ENCODE data around the gene MRPL38.

The MRPL38 gene

DNA sequence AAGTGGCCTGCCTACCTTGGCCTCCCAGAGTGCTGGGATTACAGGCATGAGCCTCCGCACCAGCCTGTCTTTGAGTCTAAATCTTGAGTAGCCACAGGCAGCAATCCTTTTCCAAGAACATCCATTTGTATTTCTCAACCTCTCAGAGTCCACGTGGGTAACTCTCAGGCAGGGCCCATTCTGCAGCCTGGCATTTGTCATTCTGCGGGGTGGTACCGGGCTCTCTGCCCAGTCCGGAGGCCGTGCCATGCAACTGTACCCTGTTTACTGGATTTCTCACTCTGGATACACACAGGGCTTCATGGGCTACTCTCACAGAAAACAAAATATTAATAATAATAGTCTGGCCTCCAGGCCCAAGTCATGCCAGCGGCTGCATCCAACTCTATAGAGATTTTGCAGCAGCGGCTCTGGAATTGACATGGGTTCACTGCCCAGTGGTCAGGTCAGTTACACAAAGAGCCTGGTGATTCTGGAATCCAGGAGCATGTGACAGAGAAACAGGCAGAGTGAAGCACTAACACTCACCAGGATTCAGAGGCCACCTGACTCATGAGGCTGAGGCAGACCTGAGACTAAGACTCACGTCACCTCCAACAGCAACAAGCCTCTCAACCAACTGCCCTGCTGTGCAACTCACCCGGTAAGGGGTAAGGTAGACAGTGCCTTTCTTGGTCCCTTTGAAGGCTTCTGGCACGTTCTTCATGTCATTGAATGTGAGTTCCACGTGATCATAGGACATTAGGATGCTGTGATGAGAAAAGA, 53.6 kb downstream of the MRPL38 start:
- DNase-seq (ENCODE audit: low spot score) = no peak
- no peak for TF ChIP-seq CTCF (IDR thresholded peaks at IDR 0.05; ENCODE audit: extremely low read depth, missing control alignments)

DNA sequence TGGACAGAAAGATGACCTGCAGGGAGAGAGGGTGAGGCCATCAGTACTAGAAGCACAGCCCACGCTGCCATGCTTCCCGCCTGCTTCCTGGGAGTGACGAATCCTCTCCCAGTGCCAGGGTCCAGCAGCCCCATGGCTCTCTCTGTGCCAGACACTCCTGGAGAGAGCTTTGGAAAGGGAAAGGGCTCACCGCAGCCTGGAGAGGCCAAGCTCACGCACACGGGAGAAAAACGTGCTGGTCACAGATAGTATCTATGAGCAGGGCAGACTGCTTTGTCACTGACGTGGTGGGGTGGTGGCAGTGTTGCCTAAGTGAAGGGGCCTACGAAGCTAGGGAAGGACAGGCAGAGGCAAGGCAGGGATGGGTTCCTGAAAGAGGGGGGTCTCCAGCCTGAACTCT, 55.0 kb downstream of the MRPL38 start:
- no peak for TF ChIP-seq CTCF (IDR thresholded peaks at IDR 0.05; ENCODE audit: extremely low read depth, missing control alignments)
- DNase-seq (ENCODE audit: low spot score) = no peak

DNA sequence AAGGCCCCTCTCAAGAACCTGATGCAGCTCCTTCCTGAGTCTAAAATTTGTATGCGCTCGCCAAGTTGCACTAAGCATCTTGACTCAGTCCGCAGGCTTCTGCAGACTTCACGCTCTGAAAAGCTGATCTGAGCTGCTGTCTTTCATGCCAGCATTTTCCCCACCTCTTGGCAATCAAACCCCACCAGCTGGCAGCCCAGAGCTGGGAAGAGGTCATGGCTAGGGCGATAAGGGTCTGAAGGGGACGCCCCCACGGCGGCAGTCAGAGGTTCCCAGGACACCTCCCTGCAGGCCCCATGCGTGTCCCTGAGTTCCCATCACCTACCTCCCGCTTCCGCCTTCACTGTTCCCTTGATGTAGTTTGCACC, 55.4 kb downstream of the MRPL38 start:
- TF ChIP-seq CTCF (IDR thresholded peaks at IDR 0.05; ENCODE audit: extremely low read depth, missing control alignments) = no peak
- DNase-seq (ENCODE audit: low spot score) = no peak

Measured in GM20000 (cell line).